ENCODE data around the gene KIRREL3. TPM values are rescaled to one million over a fixed set of nuclear protein-coding genes. Genes with fewer than 3 reads are reported as not detected.
A peak's percentile ranks its signal among the peaks of the same experiment; 100 is the strongest.

KIRREL3 gene
- total and polyA plus RNA-seq, 7 experiments from 2014 or later, result not detected

DNA sequence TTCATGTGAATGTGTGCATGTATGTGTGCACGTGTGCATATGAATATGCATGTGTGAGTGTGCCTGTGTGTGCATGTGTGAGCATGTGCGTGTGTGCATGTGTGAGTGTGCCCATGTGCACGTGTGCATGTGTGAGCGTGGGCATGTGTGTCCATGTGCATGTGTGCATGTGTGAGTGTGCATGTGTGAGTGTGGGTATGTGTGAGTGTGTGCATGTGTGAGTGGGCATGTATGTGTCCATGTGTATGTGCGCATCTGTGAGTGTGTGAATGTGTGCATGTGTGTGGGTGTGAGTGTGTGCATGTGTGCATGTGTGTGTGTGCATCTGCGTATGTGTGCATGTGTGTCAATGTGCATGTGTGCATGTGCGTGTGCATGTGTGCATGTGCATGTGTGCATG, 550.4 kb downstream of the KIRREL3 start:
- Mint-ChIP-seq H3K36me3 (no peaks in the 10 kb centered on the region), H3K4me1 (peaks cover 0 to 9% (median 0%) of the 10 kb centered on the region in 7 donors), H3K4me3 (no peak overlapping the region), H3K27me3 (peaks cover 0 to 4% (median 0%) of the 10 kb centered on the region in 5 donors), H3K9me3 (peaks cover 0 to 16% (median 0%) of the 10 kb centered on the region in 11 donors), H3K27ac (peak overlapping the region in 1 of 9 donors; percentile 53)
- ATAC-seq, result no peak
- no peak overlapping the region for H3K4me3 ChIP-seq (ENCODE audit: low read length)
- no peaks in the 10 kb centered on the region for H3K27me3 ChIP-seq (ENCODE audit: control insufficient read depth in 2 of 2, insufficient read depth in 2 of 2, low read length in 2 of 2)
- ChIA-PET CTCF (no interaction called here), POLR2A (no interaction called here)
- H3K9me3 ChIP-seq (ENCODE audit: control insufficient read depth in 2 of 3, low read length in 3 of 3), result no peaks in the 10 kb centered on the region
- intact Hi-C loops (cut with micrococcal nuclease), result no loop called here
- no peak for DNase-seq
- H3K36me3 ChIP-seq (ENCODE audit: control insufficient read depth in 2 of 3, insufficient read depth in 3 of 3, low read length in 3 of 3), result no peaks in the 10 kb centered on the region
- no peak overlapping the region for H3K27ac ChIP-seq (ENCODE audit: low read depth, low read length)
- H3K4me1 ChIP-seq (ENCODE audit: control insufficient read depth in 2 of 2, insufficient read depth in 2 of 2, low read length in 2 of 2), result no peaks in the 10 kb centered on the region

DNA sequence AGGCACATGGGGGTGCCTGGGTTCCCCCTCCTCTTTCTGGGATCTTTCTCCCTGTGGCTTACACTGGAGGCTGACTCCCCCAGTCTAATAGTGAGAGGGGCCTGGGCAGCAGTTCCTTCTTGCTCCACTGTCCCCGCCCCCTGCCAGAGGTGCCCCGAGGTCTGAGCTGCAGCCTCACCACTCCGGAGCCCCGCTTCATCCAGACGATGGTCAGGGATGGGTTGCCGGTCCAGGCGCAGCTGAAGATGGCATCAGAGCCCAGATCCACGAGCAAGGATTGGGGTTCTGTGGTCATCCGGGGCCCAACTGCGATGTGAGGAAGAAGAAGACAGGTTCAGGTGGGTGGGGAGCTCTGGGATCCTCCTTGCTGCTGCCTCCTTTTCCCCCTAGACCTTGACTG, 554.0 kb downstream of the KIRREL3 start:
- peaks cover 0 to 11% (median 0%) of the 10 kb centered on the region in 5 donors for H3K27me3 Mint-ChIP-seq
- no peak overlapping the region for H3K27ac Mint-ChIP-seq
- Histone ChIP-seq H3K9me3 (ENCODE audit: control insufficient read depth in 2 of 3, low read length in 3 of 3) (no peaks in the 10 kb centered on the region), H3K4me3 (ENCODE audit: low read length) (no peak overlapping the region), H3K27ac (ENCODE audit: low read depth, low read length) (no peak overlapping the region), H3K36me3 (ENCODE audit: control insufficient read depth in 2 of 3, insufficient read depth in 3 of 3, low read length in 3 of 3) (no peaks in the 10 kb centered on the region), H3K4me1 (ENCODE audit: control insufficient read depth in 2 of 2, insufficient read depth in 2 of 2, low read length in 2 of 2) (no peaks in the 10 kb centered on the region), H3K27me3 (ENCODE audit: control insufficient read depth in 2 of 2, insufficient read depth in 2 of 2, low read length in 2 of 2) (no peaks in the 10 kb centered on the region)
- intact Hi-C loops (cut with micrococcal nuclease), result no loop called here
- DNase-seq, result no peak
- ChIA-PET CTCF (interaction anchor here (1.1 to 1.6 kb wide), 2 partner anchors 34 to 38 kb away, joined by 5 to 6 read pairs; no protein-coding TSS in a partner anchor), POLR2A (no interaction called here)
- no peaks in the 10 kb centered on the region for H3K36me3 Mint-ChIP-seq
- no peak overlapping the region for H3K4me3 Mint-ChIP-seq
- peaks cover 0 to 16% (median 0%) of the 10 kb centered on the region in 11 donors for H3K9me3 Mint-ChIP-seq
- no peak for ATAC-seq
- peaks cover 0 to 9% (median 0%) of the 10 kb centered on the region in 7 donors for H3K4me1 Mint-ChIP-seq

DNA sequence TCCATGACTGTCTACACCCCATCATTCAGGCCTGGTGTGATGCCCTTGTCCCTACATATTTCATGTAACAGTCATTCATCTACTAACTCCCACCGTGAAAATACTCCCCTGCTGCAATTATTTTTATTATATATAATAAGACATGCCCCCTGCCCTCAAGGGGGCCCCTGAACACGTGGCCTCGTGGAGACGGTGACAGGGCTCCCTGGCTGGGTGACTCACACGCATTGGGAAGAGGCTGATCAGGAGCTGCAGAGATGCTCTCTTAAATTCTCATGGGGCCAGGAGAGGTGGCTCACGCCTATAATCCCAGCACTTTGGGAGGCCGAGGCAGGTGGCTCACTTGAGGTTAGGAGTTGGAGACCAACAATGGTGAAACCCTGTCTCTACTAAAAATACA, 556.5 kb downstream of the KIRREL3 start:
- POLR2A ChIA-PET, result no interaction called here

DNA sequence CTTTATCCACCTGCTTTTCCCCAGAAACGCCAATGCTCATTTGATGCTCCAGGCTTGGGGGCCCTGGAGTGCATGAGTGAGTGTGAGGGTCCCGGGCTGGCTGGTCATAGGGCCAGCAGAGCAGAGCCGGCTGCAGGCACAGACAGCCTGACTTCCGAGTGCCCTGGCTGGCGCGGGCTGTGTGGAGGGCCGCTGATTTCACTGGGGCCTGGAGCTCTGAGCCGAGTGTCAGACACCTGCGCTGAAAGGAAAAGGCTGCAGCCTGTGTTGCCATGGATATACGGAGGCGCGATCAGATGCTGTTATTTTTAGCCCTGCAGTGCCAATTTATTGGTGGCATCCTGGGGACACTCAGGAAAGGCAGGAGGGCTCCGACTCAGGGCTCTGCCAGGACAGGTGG, 557.5 kb downstream of the KIRREL3 start:
- peaks cover 0 to 16% (median 3%) of the 10 kb centered on the region in 5 donors for H3K27me3 Mint-ChIP-seq
- H3K36me3 Mint-ChIP-seq, result no peaks in the 10 kb centered on the region
- peaks cover 6% of the 10 kb centered on the region in 2 donors for H3K4me1 ChIP-seq (ENCODE audit: control insufficient read depth in 2 of 2, insufficient read depth in 2 of 2, low read length in 2 of 2)
- H3K27ac Mint-ChIP-seq, result no peak overlapping the region
- no peaks in the 10 kb centered on the region for H3K27me3 ChIP-seq (ENCODE audit: control insufficient read depth in 2 of 2, insufficient read depth in 2 of 2, low read length in 2 of 2)
- no peak overlapping the region for H3K27ac ChIP-seq (ENCODE audit: low read depth, low read length)
- intact Hi-C loops (cut with micrococcal nuclease), result loop anchor here in 1 of 2 donors (5.0 kb wide), 1 partner anchor 1049 kb away; no protein-coding TSS in a partner anchor
- ChIA-PET CTCF (interaction anchor here (4.9 kb wide), 1 partner anchor 37 kb away, joined by 46 read pairs; no protein-coding TSS in a partner anchor), POLR2A (interaction anchor here (0.5 kb wide), 1 partner anchor 1783 kb away, joined by 3 read pairs; no protein-coding TSS in a partner anchor)
- H3K9me3 ChIP-seq (ENCODE audit: control insufficient read depth in 2 of 3, low read length in 3 of 3), result no peaks in the 10 kb centered on the region
- H3K4me1 Mint-ChIP-seq, result peaks cover 0 to 5% (median 0%) of the 10 kb centered on the region in 7 donors
- no peaks in the 10 kb centered on the region for H3K9me3 Mint-ChIP-seq
- ATAC-seq, result no peak
- DNase-seq, result no peak
- H3K4me3 ChIP-seq (ENCODE audit: low read length), result no peak overlapping the region
- H3K4me3 Mint-ChIP-seq, result no peak overlapping the region
- no peaks in the 10 kb centered on the region for H3K36me3 ChIP-seq (ENCODE audit: control insufficient read depth in 2 of 3, insufficient read depth in 3 of 3, low read length in 3 of 3)

More for the DNA sequence above, 556.5 kb downstream of the KIRREL3 start:
- Histone ChIP-seq H3K4me1 (ENCODE audit: control insufficient read depth in 2 of 2, insufficient read depth in 2 of 2, low read length in 2 of 2) (peaks cover 6% of the 10 kb centered on the region in 2 donors), H3K36me3 (ENCODE audit: control insufficient read depth in 2 of 3, insufficient read depth in 3 of 3, low read length in 3 of 3) (no peaks in the 10 kb centered on the region), H3K27me3 (ENCODE audit: control insufficient read depth in 2 of 2, insufficient read depth in 2 of 2, low read length in 2 of 2) (no peaks in the 10 kb centered on the region), H3K27ac (ENCODE audit: low read depth, low read length) (no peak overlapping the region), H3K4me3 (ENCODE audit: low read length) (no peak overlapping the region), H3K9me3 (ENCODE audit: control insufficient read depth in 2 of 3, low read length in 3 of 3) (no peaks in the 10 kb centered on the region)
- Mint-ChIP-seq H3K36me3 (no peaks in the 10 kb centered on the region), H3K27ac (no peak overlapping the region), H3K4me1 (peaks cover 0 to 5% (median 0%) of the 10 kb centered on the region in 7 donors), H3K4me3 (no peak overlapping the region), H3K27me3 (peaks cover 0 to 16% (median 3%) of the 10 kb centered on the region in 5 donors), H3K9me3 (no peaks in the 10 kb centered on the region)
- CTCF ChIA-PET, result interaction anchor here (4.9 kb wide), 1 partner anchor 36 kb away, joined by 46 read pairs; no protein-coding TSS in a partner anchor
- intact Hi-C loops (cut with micrococcal nuclease), result loop anchor here in 1 of 2 donors (5.0 kb wide), 1 partner anchor 1048 kb away; no protein-coding TSS in a partner anchor
- ATAC-seq, result no peak
- no peak for DNase-seq

DNA sequence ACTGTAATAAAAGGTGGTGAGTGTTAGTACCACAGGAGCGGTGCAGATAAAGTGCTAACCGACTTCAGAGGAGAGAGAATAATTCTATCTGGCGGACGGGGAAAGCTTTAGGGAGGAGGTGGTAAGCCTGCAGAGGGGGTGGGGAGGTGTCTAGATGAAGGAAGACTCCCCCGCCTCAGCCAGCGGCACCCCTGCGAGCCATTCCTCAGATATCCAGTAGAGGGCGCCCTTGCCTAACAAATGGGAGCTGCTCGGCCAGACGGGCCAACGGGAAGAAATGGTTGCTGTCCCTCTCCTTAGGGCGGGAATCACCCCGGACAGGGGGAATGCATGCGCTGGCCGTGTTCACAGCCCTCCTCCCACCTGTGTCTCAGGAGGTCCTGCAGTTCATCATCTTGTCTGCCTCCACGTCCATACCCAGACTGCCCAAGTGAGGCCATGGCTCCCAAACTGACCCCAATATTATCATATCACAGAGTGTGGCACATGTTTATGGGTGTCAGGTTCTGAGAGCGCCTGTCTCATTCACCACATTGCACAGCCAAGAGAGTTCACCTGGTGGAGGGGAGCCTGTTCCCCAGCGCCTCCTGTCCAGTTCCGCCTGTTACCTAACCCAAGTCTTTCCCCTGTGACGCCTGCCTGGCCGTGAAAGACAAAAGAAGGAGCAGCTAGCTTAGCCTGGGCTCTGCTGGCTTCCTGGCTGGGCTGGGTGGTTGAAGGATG, 559.6 kb downstream of the KIRREL3 start:
- Mint-ChIP-seq H3K27ac (no peak overlapping the region), H3K4me3 (no peak overlapping the region), H3K27me3 (peaks cover 0 to 16% (median 3%) of the 10 kb centered on the region in 5 donors), H3K9me3 (no peaks in the 10 kb centered on the region), H3K36me3 (no peaks in the 10 kb centered on the region), H3K4me1 (peaks cover 0 to 5% (median 0%) of the 10 kb centered on the region in 7 donors)
- ATAC-seq (peak; percentile 72), DNase-seq (peak; percentile 41 to 82 (median 65))
- peaks cover 6% of the 10 kb centered on the region in 2 donors for H3K4me1 ChIP-seq (ENCODE audit: control insufficient read depth in 2 of 2, insufficient read depth in 2 of 2, low read length in 2 of 2)
- H3K9me3 ChIP-seq (ENCODE audit: control insufficient read depth in 2 of 3, low read length in 3 of 3), result no peaks in the 10 kb centered on the region
- ChIA-PET POLR2A (interaction anchor here (0.7 kb wide), 1 partner anchor 39 kb away, joined by 3 read pairs; no protein-coding TSS in a partner anchor), CTCF (interaction anchor here (0.8 to 4.9 kb wide), 6 partner anchors 14 to 905 kb away, joined by 3 to 46 read pairs (median 5); no protein-coding TSS in a partner anchor)
- no peaks in the 10 kb centered on the region for H3K27me3 ChIP-seq (ENCODE audit: control insufficient read depth in 2 of 2, insufficient read depth in 2 of 2, low read length in 2 of 2)
- intact Hi-C loops (cut with micrococcal nuclease), result loop anchor here (1.0 to 5.0 kb wide), 4 partner anchors 39 to 1051 kb away; no protein-coding TSS in a partner anchor
- H3K27ac ChIP-seq (ENCODE audit: low read depth, low read length), result no peak overlapping the region
- no peaks in the 10 kb centered on the region for H3K36me3 ChIP-seq (ENCODE audit: control insufficient read depth in 2 of 3, insufficient read depth in 3 of 3, low read length in 3 of 3)
- no peak overlapping the region for H3K4me3 ChIP-seq (ENCODE audit: low read length)

DNA sequence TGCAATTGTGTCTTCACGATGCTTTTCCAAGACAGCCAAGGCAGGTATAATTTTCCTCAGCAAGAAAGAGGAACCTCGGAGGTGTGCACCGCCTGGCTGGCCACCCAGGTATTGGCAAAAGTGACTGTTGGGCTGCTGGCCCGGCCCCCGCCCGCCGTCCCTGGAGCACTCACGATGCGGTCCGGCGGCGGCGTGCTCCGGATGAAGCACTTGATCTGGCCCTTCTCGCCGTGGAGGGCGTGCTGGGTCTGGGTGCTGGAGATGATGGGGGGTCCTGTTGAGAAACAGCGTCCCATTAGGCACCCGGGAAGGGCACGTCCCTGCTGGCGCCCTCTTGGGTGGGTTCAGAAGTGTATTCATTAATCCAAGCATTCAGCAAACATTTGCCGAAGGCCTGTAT, 560.3 kb downstream of the KIRREL3 start:
- Histone ChIP-seq H3K27me3 (ENCODE audit: control insufficient read depth in 2 of 2, insufficient read depth in 2 of 2, low read length in 2 of 2) (no peaks in the 10 kb centered on the region), H3K9me3 (ENCODE audit: control insufficient read depth in 2 of 3, low read length in 3 of 3) (no peaks in the 10 kb centered on the region), H3K4me3 (ENCODE audit: low read length) (no peak overlapping the region), H3K4me1 (ENCODE audit: control insufficient read depth in 2 of 2, insufficient read depth in 2 of 2, low read length in 2 of 2) (peaks cover 6% of the 10 kb centered on the region in 2 donors), H3K27ac (ENCODE audit: low read depth, low read length) (no peak overlapping the region), H3K36me3 (ENCODE audit: control insufficient read depth in 2 of 3, insufficient read depth in 3 of 3, low read length in 3 of 3) (no peaks in the 10 kb centered on the region)
- DNase-seq (no peak), ATAC-seq (no peak)
- H3K9me3 Mint-ChIP-seq, result no peaks in the 10 kb centered on the region
- CTCF ChIA-PET, result interaction anchor here (1.0 to 4.9 kb wide), 5 partner anchors 13 to 905 kb away, joined by 3 to 46 read pairs (median 6); no protein-coding TSS in a partner anchor
- POLR2A ChIA-PET, result interaction anchor here (0.7 kb wide), 1 partner anchor 40 kb away, joined by 3 read pairs; no protein-coding TSS in a partner anchor
- H3K4me1 Mint-ChIP-seq, result peaks cover 0 to 5% (median 0%) of the 10 kb centered on the region in 7 donors
- peaks cover 0 to 16% (median 3%) of the 10 kb centered on the region in 5 donors for H3K27me3 Mint-ChIP-seq
- intact Hi-C loops (cut with micrococcal nuclease), result loop anchor here (1.0 to 5.0 kb wide), 4 partner anchors 40 to 1052 kb away; no protein-coding TSS in a partner anchor
- no peaks in the 10 kb centered on the region for H3K36me3 Mint-ChIP-seq
- no peak overlapping the region for H3K27ac Mint-ChIP-seq
- no peak overlapping the region for H3K4me3 Mint-ChIP-seq
